RWPE1 (cell line): ENCODE results near the gene RTL9.

ENCODE experiments used
- CTCF ChIA-PET: fragments of 350-600 bp; sonication (Branson Sonifier 250); formaldehyde crosslinking; extraction: SDS; loops from one replicate; lab custom pipeline; 2021; lab: Yijun Ruan, JAX
- POLR2A ChIA-PET: fragments of 400-600 bp; formaldehyde crosslinking; extraction: SDS; loops from one replicate; lab custom pipeline; 2020; ENCODE audit warnings: antibody characterized with exemption; ENCODE audit not compliant: low non-redundant PET; lab: Yijun Ruan, JAX
- DNase-seq: peaks from one replicate; pipeline ENCODE4 v3.0.0; 2012; ENCODE audit warnings: low spot score
- H3K27ac ChIP-seq: fragments of 450-650 bp; 2 replicates; pipeline ENCODE4 v1.5.1; 2017
- CTCF ChIP-seq: fragments of 450-650 bp; conservative IDR thresholded peaks from 2 replicates; pipeline ENCODE4 v1.5.1; 2017; ENCODE audit warnings: low read depth, mild to moderate bottlenecking

Gene RTL9

GRCh38 chrX:110396735-110397134, 38.1 kb downstream of the RTL9 start:
- DNase-seq = no peak
- H3K27ac ChIP-seq = peak overlapping the region; percentile 33; the same call in 1 of the 2 replicates
- ChIA-PET POLR2A (no interaction called here), CTCF (interaction anchor here (0.6 kb wide), 1 partner anchor 80 kb away, joined by 3 read pairs; no protein-coding TSS in a partner anchor)
- no peak for TF ChIP-seq CTCF

DNA sequence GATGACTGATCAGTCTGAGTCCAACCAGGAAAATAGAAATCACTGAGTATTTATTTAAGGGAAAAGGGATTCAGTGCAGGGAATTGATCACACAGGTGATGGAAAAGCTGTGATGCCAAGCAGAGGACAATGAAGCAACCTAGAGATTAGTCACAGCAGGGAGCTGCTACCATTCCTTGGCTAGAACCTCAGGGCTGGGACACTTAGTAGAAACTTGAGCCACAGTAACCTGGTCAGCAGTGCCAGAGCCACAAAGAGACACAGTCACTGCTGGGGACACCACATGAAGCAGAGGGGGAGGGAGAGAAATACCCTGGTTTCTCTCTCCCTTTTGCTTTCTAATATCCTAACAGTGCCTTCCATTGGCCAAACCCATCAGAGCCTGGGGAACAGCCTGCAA, 38.7 kb downstream of the RTL9 start:
- ChIA-PET POLR2A (interaction anchor here (0.5 kb wide), 1 partner anchor 227 kb away, joined by 3 read pairs; no protein-coding TSS in a partner anchor), CTCF (interaction anchor here (0.5 kb wide), 1 partner anchor 15 kb away, joined by 3 read pairs; no protein-coding TSS in a partner anchor)
- DNase-seq = no peak
- H3K27ac ChIP-seq = no peak overlapping the region; the same call in 1 of the 2 replicates
- TF ChIP-seq CTCF = no peak

GRCh38 chrX:110397904-110398303, 39.3 kb downstream of the RTL9 start:
- no peak for DNase-seq
- ChIA-PET CTCF (no interaction called here), POLR2A (interaction anchor here (0.5 kb wide), 1 partner anchor 228 kb away, joined by 3 read pairs; no protein-coding TSS in a partner anchor)
- TF ChIP-seq CTCF = no peak
- H3K27ac ChIP-seq = no peak overlapping the region

DNA sequence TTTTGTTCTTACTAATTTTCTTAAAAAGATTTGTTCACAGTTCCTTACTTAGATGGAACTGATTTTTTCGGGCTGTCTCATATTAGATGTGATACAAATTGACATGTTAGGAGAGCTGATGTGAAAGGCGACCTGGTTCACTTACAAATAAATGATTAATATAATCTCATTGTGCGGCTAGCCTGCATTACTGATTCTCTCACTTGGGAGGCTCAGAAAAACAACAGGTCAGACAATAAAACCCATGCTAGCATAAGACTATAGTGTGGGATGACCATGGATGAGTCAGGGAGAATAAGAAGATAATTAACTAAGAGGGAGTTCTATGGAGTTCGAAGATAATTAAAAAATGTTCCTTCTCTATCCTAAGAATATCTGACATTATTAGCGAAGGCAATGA, 40.8 kb downstream of the RTL9 start:
- no peak for TF ChIP-seq CTCF
- CTCF ChIA-PET = interaction anchor here (0.6 kb wide), 1 partner anchor 226 kb away, joined by 3 read pairs; no protein-coding TSS in a partner anchor
- H3K27ac ChIP-seq = no peak overlapping the region
- POLR2A ChIA-PET = no interaction called here
- DNase-seq = no peak

DNA sequence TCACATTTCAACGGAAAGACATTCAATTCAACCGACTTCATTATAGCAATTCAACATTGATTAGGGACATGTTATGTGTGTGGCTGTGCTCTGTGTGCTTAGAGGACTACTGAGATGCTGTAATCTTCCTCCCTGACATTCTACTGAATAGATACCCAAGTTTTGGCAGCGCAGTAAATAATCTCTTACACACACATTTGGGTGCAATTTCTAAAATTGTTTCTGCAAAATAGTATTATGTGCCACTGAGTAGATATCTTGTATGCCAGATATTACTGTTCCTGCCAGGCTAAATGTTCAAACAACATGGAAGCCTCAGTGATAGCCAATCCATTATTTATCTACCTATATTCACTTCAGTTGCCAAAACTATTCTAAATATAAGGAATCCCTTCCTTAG, 41.3 kb downstream of the RTL9 start:
- no peak for DNase-seq
- POLR2A ChIA-PET = no interaction called here
- no peak overlapping the region for H3K27ac ChIP-seq
- no peak for TF ChIP-seq CTCF
- CTCF ChIA-PET = no interaction called here

DNA sequence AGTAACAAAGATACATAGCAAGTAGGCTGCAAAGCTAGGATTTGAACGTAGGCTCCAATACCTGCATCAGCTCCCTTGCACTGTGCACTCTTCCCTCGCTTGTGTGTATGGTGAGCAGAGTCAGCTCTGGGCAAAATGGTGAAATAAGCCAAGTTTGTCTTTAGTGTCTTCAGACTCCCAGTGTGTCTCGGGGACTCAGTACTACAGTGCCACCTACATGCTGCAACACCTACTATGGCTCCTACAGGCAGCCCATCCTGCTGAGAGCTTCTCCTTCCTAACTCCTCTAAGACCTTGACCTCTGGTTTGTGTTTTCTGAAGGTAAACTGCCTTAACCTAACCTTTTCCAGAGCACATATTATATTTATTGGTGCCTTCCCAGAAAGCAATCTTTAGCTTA, 42.5 kb downstream of the RTL9 start:
- no peak for DNase-seq
- CTCF ChIA-PET = no interaction called here
- TF ChIP-seq CTCF = no peak
- H3K27ac ChIP-seq = no peak overlapping the region
- POLR2A ChIA-PET = no interaction called here
